Stimulated activated CD4-positive, alpha-beta T cell treated with anti-CD3 and anti-CD28 coated beads, TNF-alpha, amount 100 ng/mL, for 1 hour (primary cell): Measurements from ENCODE around the gene NEURL2.
"Not testable (repeated sequence)": the region's sequence is repeated elsewhere in the genome, so short reads cannot be mapped to it uniquely, and the experiment has no call there.

Experiments
- DNase-seq, 3 donors: peaks; one replicate each; pipeline ENCODE4 v3.0.0-alpha.2; 2020; ENCODE audit warnings: low read depth in 3 of 3, low spot score in 1 of 3

The NEURL2 gene

GRCh38 chr20:45901332-45901731 lies 10.3 kb upstream of the NEURL2 start:
- not testable (repeated sequence) for DNase-seq

- DNase-seq = no peak
Measured at GRCh38 chr20:45899046-45899835, 8.2 kb upstream of the NEURL2 start.

- DNase-seq = no peak
Measured at GRCh38 chr20:45898285-45898684, 7.3 kb upstream of the NEURL2 start.

- no peak for DNase-seq
Measured at GRCh38 chr20:45897692-45898091, 6.7 kb upstream of the NEURL2 start.

- no peak for DNase-seq
Measured at GRCh38 chr20:45897289-45897688, 6.3 kb upstream of the NEURL2 start.

- DNase-seq = no peak
Measured at GRCh38 chr20:45896641-45897161, 5.7 kb upstream of the NEURL2 start.

- no peak for DNase-seq
Measured at GRCh38 chr20:45894797-45895196, 3.8 kb upstream of the NEURL2 start.

- DNase-seq = no peak
Measured at GRCh38 chr20:45893831-45894230, 2.8 kb upstream of the NEURL2 start.

GRCh38 chr20:45892828-45893500 lies 2.0 kb upstream of the NEURL2 start:
- DNase-seq = no peak

GRCh38 chr20:45892049-45892825 lies 1.2 kb upstream of the NEURL2 start:
- DNase-seq = no peak

- peak in 1 of 3 donors; percentile 27 for DNase-seq
Measured at GRCh38 chr20:45890077-45890984, 677 bp downstream of the NEURL2 start.

- no peak for DNase-seq
Measured at GRCh38 chr20:45888681-45889080, 2.3 kb downstream of the NEURL2 start.

GRCh38 chr20:45887346-45887715 lies 3.7 kb downstream of the NEURL2 start, which contains the start of gene SPATA25:
Gene SPATA25 (minus strand): TSS chr20:45887622. CDS start chr20:45887590, 32 bp downstream.
- DNase-seq = no peak

- no peak for DNase-seq
Measured at GRCh38 chr20:45886590-45887345, 4.2 kb downstream of the NEURL2 start.

- DNase-seq = no peak
Measured at GRCh38 chr20:45883100-45883469, 7.9 kb downstream of the NEURL2 start.

- DNase-seq = no peak
Measured at GRCh38 chr20:45882469-45883099, 8.4 kb downstream of the NEURL2 start.

GRCh38 chr20:45880988-45881788 lies 9.8 kb downstream of the NEURL2 start, which contains the start of gene ZSWIM1:
Gene ZSWIM1 (plus strand): TSS chr20:45881227. CDS start chr20:45882593, 1,366 bp downstream.
- peak; percentile 96 to 97 (median 96) for DNase-seq

- no peak for DNase-seq
Measured at GRCh38 chr20:45878076-45878761, 12.8 kb downstream of the NEURL2 start.
